ENCODE results near the gene MROH7.

GRCh38 chr1:54614563-54614962 lies 27.0 kb upstream of the MROH7 start:
- TF ChIP-seq CTCF (IDR thresholded peaks at IDR 0.05; ENCODE audit: poor library complexity), result no peak
- TF ChIP-seq EZH2 (IDR thresholded peaks at IDR 0.05; ENCODE audit: borderline replicate concordance), result no peak
